GM18502 (cell line): ENCODE measurements around the gene SQSTM1.
"Not testable (repeated sequence)": the region's sequence is repeated elsewhere in the genome, so short reads cannot be mapped to it uniquely, and the experiment has no call there.

Experiments
- ATAC-seq: cut with Tn5 transposase; IDR thresholded peaks from one replicate; pipeline ENCODE4 v1.9.1; 2021; ENCODE audit warnings: mild to moderate bottlenecking; ENCODE audit not compliant: unreplicated experiment, poor library complexity

Gene SQSTM1

DNA sequence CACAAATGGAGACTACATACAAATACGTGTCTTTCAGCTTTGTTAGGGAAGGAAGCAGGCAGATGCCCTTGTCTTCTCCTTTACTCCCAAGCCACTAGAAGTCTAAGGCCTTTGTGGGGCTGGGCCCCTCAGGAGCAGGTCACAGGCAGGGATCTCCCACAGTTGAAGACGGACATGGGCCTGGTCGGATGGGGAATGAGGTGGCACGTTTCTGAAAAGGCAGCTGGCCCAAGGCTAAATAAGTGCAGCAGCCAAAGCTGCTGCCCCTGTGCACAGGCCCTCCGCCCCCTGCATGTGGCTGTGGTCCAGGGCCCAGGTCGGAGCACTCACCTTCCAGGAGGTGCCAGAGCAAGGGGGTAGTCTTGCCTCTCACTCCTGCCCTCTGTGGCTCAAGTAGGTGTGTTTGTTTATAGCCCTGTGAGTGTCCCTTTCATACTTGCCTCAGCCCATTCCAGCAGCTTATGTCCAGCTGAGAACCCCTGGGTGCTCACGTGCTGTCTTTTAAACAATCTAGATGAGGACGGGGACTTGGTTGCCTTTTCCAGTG is 1.8 kb downstream of the SQSTM1 start:
- ATAC-seq: no peak

DNA sequence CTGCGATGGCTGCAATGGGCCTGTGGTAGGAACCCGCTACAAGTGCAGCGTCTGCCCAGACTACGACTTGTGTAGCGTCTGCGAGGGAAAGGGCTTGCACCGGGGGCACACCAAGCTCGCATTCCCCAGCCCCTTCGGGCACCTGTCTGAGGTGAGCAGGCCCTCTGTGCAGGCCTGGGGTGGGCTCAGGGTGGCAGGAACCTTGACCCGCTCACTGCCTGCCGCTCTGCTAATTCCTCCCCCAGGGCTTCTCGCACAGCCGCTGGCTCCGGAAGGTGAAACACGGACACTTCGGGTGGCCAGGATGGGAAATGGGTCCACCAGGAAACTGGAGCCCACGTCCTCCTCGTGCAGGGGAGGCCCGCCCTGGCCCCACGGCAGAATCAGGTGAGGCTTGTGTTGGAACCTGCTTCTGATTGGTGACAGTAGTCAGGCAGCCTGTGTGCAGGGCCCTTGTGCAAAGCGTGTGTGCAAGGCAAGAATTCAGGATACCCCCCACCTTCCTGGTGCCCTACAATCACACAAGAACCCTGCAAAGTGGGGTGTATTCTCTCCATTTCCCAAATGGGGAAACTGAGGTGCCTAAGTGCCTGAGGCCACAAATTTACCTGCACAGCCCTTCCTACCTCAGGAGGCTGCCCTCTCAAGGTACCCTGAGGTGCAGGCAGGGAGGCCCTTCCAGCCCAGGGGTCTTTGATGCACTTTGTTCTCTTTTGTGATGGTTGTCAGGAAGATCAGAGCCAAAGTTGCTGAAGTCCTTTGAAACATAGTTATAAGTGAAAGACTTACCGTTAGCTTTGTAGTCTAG is 3.4 kb downstream of the SQSTM1 start:
- ATAC-seq: no peak

- ATAC-seq: no peak
Observed at GRCh38 chr5:179824745-179825112, 4.0 kb downstream of the SQSTM1 start.

- no peak for ATAC-seq
Observed at GRCh38 chr5:179825655-179826182, 5.0 kb downstream of the SQSTM1 start.

DNA sequence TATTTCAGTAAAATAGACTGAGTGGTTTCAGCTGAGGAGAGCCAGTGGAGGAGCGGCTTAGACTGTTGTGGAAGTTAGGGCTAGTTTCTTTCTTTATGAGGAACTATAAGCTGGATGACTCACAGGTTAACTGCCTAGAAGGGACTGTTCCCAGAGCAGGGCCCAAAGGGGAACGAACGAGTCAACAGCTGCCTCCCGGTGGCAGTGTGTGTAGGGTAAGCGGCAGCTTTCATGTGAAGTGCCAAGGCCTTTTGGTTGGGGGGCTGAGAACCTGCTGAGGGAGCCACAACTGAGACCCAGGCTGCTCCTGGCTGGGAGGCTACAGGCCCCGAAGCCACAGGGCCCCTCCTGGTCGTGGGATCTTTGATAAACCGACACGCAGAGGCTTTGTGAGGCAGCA is 7.0 kb downstream of the SQSTM1 start:
- no peak for ATAC-seq

DNA sequence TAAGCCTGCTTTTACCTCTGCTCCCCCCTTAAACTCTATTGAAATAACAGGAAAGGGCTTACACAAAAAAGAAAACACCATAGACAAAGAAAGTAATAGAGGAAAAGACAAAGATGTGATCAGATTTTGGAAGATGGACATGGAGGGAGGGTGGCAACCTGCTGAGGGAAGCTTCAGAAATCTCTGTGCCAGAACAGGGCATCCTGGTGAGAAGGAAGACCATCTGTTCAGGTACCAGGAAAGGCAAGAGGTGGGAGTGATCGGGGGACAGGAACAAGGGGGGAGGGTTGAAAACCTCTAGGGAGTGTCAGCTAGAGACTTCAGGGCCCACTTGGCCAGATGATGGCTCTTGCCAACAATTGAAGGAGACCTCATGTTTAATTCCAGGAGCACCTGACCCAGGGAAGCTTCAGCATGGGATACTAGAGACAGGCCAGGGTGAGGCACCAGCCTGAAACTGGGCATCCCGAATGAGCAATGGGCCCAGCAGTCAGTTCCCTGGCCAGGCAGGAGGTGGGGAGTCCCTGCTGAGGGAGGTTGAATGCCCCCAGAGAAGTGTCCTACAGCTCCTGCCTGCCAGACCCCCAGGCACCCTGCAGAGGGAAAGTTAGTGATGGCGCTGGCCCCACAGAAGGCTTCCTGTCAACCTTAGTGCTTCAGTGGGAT is 8.2 kb downstream of the SQSTM1 start:
- ATAC-seq: no peak

DNA sequence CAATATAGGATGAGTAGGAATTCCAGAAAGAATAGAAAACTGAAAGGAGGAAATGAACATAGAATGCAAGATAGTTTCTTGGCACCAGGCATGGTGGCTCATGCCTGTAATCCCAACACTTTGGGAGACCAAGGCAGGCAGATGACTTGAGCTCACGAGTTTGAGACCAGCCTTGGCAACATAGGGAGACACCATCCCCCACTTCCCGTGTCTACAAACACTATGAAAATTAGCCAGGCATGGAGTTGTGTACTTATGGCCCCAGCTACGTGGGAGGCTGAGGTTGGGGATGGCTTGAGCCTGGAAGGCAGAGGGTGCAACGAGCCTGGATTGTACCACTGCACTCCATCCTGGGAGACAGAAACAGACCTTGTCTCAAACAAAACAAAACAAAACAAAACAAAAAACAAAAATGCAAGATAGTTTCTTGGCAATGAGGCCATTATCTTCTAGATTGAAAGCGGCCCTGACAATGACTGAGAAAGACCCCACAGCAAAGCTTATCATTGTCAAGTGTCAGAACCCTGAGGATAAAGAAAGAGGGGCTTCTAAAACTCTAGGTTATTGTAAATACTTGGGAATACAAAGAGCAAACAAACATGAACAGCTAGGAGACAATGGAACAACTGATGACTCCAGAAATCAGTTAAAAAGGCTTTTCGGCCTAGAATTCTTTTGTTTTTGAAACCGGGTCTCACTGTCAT is 9.2 kb downstream of the SQSTM1 start:
- no peak for ATAC-seq

DNA sequence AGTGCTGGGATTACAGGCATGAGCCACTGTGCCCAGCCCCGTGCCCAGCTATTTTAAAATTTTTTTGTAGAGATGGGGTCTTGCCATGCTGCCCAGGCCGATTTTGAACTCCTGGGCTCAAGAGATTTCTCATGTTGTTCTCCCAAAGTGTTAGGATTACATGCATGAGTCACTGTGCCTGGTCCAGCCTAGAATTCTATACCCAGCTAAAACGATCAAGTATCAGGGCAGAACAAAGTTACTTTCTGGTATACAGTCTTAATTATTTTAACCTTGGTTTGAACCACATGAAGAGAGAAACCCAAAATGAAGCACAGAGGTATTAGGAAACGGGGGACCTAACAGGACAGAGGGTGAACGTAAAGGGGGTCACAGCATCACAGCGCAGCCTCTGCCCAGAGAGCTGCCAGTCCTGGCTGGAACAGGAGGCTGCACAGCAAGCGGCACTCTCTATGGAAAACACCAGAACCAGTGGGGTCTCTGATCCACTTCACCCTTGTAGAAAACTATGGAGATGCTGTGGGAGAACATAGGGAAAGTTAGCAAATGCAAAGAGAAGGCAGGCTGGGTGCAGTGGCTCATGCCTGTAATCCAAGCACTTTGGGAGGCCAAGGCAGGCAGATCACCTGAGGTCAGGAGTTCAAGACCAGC is 10.2 kb downstream of the SQSTM1 start:
- ATAC-seq: no peak

DNA sequence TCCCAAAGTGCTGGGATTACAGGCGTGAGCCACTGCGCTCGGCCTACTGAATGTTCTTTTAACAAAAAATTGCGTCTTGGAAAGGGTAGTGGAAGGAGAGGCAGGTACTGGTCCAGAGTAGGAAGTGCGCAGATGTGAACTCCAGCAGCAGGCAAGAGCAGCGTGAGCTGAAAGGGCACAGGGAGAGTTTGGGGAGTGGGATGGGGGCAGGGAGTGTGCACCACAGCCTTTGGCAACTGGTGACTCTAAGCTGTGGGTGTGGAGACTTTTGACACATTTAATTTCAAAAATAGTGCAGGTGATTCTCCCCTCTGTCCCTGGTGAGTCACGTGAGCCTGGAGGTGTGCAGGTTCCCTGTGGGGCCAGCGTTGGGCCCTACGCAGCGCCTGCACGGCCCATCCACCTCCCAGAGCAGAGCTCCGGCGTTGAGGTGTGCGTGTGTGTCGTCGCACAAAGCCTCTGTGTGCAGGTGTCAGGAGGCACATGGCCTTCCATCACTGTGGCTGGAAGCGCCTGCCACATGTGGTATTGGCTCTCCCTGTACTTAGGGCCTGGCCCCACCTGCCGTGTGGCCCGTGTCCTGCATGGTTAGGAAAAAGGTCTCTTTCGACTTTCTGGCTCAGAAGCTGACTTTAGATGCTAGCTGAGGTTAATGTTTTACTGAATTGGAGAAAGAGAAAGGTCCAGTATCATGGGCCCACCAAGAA is 11.5 kb downstream of the SQSTM1 start:
- no peak for ATAC-seq

DNA sequence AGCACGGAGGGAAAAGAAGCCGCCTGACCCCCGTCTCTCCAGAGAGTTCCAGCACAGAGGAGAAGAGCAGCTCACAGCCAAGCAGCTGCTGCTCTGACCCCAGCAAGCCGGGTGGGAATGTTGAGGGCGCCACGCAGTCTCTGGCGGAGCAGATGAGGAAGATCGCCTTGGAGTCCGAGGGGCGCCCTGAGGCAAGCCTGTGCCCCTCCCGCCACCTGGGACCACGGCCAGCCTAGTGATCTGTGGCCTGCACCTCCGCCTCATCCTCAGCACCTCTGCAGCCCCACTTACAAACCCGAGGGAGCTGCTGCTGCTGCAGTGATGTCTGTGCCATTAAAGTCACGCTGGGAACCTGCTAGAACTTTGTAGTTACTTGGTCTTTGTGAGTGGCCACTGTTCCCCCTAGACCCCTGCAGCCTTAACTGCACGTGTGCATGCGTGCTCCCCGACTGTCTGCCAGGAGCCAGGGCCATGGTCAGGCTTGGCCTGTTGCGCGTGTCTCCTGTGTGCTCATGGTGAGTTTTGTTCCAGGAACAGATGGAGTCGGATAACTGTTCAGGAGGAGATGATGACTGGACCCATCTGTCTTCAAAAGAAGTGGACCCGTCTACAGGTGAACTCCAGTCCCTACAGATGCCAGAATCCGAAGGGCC is 12.5 kb downstream of the SQSTM1 start:
- no peak for ATAC-seq

DNA sequence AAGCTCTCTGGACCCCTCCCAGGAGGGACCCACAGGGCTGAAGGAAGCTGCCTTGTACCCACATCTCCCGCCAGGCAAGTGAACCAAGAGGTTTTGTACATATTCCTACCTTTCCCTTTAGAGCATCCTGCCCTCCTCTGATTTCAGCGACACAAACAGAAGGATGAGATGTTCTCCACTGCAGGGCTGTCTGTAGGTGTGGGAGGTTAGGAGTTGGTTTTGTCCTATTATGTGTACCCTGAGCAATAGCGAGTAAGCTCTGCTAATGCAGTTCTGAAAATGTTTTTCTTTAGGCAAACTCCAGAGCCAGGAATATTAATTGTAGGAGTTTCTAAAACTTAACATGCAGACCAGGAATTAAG is 13.0 kb downstream of the SQSTM1 start:
- no peak for ATAC-seq

DNA sequence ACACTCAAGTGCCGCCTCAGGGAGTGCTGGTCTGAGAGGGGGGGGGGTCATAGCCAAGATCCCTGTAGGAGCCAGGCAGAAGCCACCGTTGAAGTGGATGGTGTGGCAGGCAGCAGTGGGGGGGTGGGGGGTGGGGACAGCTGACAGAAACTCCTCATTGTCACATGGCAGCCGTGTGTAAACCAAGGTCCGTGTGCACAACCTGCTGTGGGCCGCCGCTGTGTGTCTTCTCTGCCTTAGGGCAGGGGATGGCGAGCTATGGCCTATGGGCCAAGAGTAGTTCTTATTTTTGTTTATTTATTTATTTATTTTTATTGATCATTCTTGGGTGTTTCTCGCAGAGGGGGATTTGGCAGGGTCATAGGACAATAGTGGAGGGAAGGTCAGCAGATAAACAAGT is 13.4 kb downstream of the SQSTM1 start:
- no peak for ATAC-seq

DNA sequence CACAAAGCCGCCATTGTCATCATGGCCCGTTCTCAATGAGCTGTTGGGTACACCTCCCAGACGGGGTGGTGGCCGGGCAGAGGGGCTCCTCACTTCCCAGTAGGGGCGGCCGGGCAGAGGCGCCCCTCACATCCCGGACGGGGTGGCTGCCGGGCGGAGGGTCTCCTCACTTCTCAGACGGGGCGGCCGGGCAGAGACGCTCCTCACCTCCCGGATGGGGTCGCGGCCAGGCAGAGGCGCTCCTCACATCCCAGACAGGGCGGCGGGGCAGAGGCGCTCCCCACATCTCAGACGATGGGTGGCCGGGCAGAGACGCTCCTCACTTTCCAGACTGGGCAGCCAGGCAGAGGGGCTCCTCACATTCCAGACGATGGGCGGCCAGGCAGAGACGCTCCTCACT is 14.2 kb downstream of the SQSTM1 start:
- not testable (repeated sequence) for ATAC-seq

- peak; percentile 39 for ATAC-seq
Observed at GRCh38 chr5:179836225-179837019, 15.7 kb downstream of the SQSTM1 start.

DNA sequence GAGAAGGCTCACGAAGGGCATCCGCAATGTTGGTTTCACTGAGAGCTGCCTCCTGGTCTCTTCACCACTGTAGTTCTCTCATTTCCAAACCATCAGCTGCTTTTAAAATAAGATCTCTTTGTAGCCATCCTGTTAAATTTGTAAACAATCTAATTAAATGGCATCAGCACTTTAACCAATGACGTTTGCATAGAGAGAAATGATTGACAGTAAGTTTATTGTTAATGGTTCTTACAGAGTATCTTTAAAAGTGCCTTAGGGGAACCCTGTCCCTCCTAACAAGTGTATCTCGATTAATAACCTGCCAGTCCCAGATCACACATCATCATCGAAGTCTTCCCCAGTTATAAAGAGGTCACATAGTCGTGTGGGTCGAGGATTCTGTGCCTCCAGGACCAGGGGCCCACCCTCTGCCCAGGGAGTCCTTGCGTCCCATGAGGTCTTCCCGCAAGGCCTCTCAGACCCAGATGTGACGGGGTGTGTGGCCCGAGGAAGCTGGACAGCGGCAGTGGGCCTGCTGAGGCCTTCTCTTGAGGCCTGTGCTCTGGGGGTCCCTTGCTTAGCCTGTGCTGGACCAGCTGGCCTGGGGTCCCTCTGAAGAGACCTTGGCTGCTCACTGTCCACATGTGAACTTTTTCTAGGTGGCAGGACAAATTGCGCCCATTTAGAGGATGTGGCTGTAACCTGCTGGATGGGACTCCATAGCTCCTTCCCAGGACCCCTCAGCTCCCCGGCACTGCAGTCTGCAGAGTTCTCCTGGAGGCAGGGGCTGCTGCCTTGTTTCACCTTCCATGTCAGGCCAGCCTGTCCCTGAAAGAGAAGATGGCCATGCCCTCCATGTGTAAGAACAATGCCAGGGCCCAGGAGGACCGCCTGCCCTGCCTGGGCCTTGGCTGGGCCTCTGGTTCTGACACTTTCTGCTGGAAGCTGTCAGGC is 16.6 kb downstream of the SQSTM1 start:
- no peak for ATAC-seq

- no peak for ATAC-seq
Observed at GRCh38 chr5:179839328-179840256, 18.9 kb downstream of the SQSTM1 start.
